ENCODE results near the gene UBE2H.
"Not testable (repeated sequence)": the region's sequence is repeated elsewhere in the genome, so short reads cannot be mapped to it uniquely, and the experiment has no call there.

Gene UBE2H

GRCh38 chr7:129828078-129828762 lies 124.5 kb downstream of the UBE2H start:
- DNase-seq = no peak
- no peak overlapping the region for H2AFZ ChIP-seq (ENCODE audit: low read length)
- no peak overlapping the region for H3K27ac ChIP-seq (ENCODE audit: low read length)

DNA sequence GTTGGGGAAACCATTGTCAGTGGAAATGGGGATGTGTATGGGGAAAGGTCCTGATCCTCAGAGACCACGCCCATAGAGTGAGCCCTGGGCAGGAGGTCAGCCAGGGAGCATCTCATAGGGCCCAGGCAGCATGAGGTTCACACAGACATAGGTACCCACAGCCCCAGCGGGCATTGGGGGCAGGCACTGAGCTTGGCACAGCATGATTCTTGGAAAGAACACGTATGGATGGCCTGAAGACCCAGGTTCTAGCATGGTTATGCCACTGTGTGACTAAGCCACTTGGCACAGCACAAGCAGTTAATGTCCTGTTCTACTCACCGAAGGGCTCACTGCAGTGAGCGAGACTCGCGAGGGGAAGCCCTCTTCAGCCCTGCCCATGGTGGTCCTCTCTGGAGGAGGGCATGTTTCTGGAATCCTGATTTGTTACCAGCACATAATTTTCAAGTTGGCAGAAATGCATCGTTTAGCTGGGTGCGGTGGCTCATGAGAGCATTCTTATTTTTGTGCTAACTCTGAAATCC lies 125.2 kb downstream of the UBE2H start:
- H3K9me3 ChIP-seq (replicated peaks; ENCODE audit: insufficient read depth, low read length) = no peaks in the 10 kb centered on the region
- H3K4me1 ChIP-seq (ENCODE audit: low read length) = no peaks in the 10 kb centered on the region
- H3K9me2 ChIP-seq (replicated peaks; ENCODE audit: insufficient read depth, low read length) = no peaks in the 10 kb centered on the region
- H3F3A ChIP-seq (ENCODE audit: insufficient read depth, low read length) = peaks cover 19% of the 10 kb centered on the region
- TF ChIP-seq, protein P1, sequence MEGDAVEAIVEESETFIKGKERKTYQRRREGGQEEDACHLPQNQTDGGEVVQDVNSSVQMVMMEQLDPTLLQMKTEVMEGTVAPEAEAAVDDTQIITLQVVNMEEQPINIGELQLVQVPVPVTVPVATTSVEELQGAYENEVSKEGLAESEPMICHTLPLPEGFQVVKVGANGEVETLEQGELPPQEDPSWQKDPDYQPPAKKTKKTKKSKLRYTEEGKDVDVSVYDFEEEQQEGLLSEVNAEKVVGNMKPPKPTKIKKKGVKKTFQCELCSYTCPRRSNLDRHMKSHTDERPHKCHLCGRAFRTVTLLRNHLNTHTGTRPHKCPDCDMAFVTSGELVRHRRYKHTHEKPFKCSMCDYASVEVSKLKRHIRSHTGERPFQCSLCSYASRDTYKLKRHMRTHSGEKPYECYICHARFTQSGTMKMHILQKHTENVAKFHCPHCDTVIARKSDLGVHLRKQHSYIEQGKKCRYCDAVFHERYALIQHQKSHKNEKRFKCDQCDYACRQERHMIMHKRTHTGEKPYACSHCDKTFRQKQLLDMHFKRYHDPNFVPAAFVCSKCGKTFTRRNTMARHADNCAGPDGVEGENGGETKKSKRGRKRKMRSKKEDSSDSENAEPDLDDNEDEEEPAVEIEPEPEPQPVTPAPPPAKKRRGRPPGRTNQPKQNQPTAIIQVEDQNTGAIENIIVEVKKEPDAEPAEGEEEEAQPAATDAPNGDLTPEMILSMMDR (IDR thresholded peaks at IDR 0.05; ENCODE audit: low read length) = no peak
- TF ChIP-seq EZH2phosphoT487 (IDR thresholded peaks at IDR 0.05; ENCODE audit: low read length) (no peak), EZH2 (optimal IDR thresholded peaks at IDR 0.05; ENCODE audit: low read depth, low read length) (no peak)
- no peak overlapping the region for H3K4me3 ChIP-seq (ENCODE audit: low read length)
- peaks cover 4% of the 10 kb centered on the region; the same call in 1 of the 2 replicates for H3K36me3 ChIP-seq (replicated peaks; ENCODE audit: insufficient read depth, low read length)
- H3K4me2 ChIP-seq (ENCODE audit: low read depth, low read length) = no peak overlapping the region
- H3K9ac ChIP-seq (ENCODE audit: low read length) = no peak overlapping the region
- H3K27ac ChIP-seq (ENCODE audit: low read length) = no peak overlapping the region
- no peak for DNase-seq
- H4K20me1 ChIP-seq (ENCODE audit: insufficient read depth, low read length) = no peaks in the 10 kb centered on the region
- no peak overlapping the region for H2AFZ ChIP-seq (ENCODE audit: low read length)
- H3K27me3 ChIP-seq (replicated peaks; ENCODE audit: insufficient read depth, low read length) = no peaks in the 10 kb centered on the region
- no peaks in the 10 kb centered on the region for H3K79me2 ChIP-seq (ENCODE audit: low read length)

More at GRCh38 chr7:129828078-129828762, 124.5 kb downstream of the UBE2H start:
- H3F3A ChIP-seq (ENCODE audit: insufficient read depth, low read length) = peaks cover 19% of the 10 kb centered on the region
- peaks cover 4% of the 10 kb centered on the region; the same call in 1 of the 2 replicates for H3K36me3 ChIP-seq (replicated peaks; ENCODE audit: insufficient read depth, low read length)
- no peaks in the 10 kb centered on the region for H3K79me2 ChIP-seq (ENCODE audit: low read length)
- no peaks in the 10 kb centered on the region for H4K20me1 ChIP-seq (ENCODE audit: insufficient read depth, low read length)
- H3K27me3 ChIP-seq (replicated peaks; ENCODE audit: insufficient read depth, low read length) = no peaks in the 10 kb centered on the region
- no peak overlapping the region for H3K4me3 ChIP-seq (ENCODE audit: low read length)
- H3K9me2 ChIP-seq (replicated peaks; ENCODE audit: insufficient read depth, low read length) = no peaks in the 10 kb centered on the region
- TF ChIP-seq EZH2phosphoT487 (IDR thresholded peaks at IDR 0.05; ENCODE audit: low read length) (no peak), EZH2 (optimal IDR thresholded peaks at IDR 0.05; ENCODE audit: low read depth, low read length) (no peak)
- TF ChIP-seq, protein P1 (IDR thresholded peaks at IDR 0.05; ENCODE audit: low read length) = no peak
- H3K4me1 ChIP-seq (ENCODE audit: low read length) = no peaks in the 10 kb centered on the region
- no peak overlapping the region for H3K9ac ChIP-seq (ENCODE audit: low read length)
- H3K9me3 ChIP-seq (replicated peaks; ENCODE audit: insufficient read depth, low read length) = no peaks in the 10 kb centered on the region
- no peak overlapping the region for H3K4me2 ChIP-seq (ENCODE audit: low read depth, low read length)

- not testable (repeated sequence) for H3K4me3 ChIP-seq (ENCODE audit: low read length); H3K9me2 ChIP-seq (replicated peaks; ENCODE audit: insufficient read depth, low read length); H3K9ac ChIP-seq (ENCODE audit: low read length); DNase-seq; H3K27me3 ChIP-seq (replicated peaks; ENCODE audit: insufficient read depth, low read length); H3K4me1 ChIP-seq (ENCODE audit: low read length); H3K27ac ChIP-seq (ENCODE audit: low read length); H3K36me3 ChIP-seq (replicated peaks; ENCODE audit: insufficient read depth, low read length); H2AFZ ChIP-seq (ENCODE audit: low read length); H3K4me2 ChIP-seq (ENCODE audit: low read depth, low read length); H3K9me3 ChIP-seq (replicated peaks; ENCODE audit: insufficient read depth, low read length); H3K79me2 ChIP-seq (ENCODE audit: low read length); H4K20me1 ChIP-seq (ENCODE audit: insufficient read depth, low read length)
- peaks cover 19% of the 10 kb centered on the region for H3F3A ChIP-seq (ENCODE audit: insufficient read depth, low read length)
Measured at GRCh38 chr7:129826895-129827294, 125.9 kb downstream of the UBE2H start.

Data from MM.1S (cell line).